ENCODE data around the gene KCTD13. TPM values are rescaled to one million over a fixed set of nuclear protein-coding genes. Genes with fewer than 3 reads are reported as not detected.

Gene KCTD13
- total RNA-seq, 1 donor from 2014 or later: 18.3 TPM

- DNase-seq (ENCODE audit: low spot score in 2 of 2) (no peak), FAIRE-seq (no peak)
Observed at GRCh38 chr16:29858149-29858849, 67.7 kb downstream of the KCTD13 start.

- DNase-seq (ENCODE audit: low spot score in 2 of 2): no peak
- no peak for FAIRE-seq
Observed at GRCh38 chr16:29857133-29857760, 68.8 kb downstream of the KCTD13 start.

Other genes starting within 250 kb of the KCTD13 start
- gene QPRT, start 247.0 kb downstream of the KCTD13 start, total RNA-seq: 2.9 TPM
- 0.41 TPM for gene C16orf54, start 180.2 kb downstream of the KCTD13 start, total RNA-seq
- gene ZG16, start 148.0 kb downstream of the KCTD13 start, total RNA-seq: not detected
- 37.1 TPM for gene KIF22, start 135.5 kb downstream of the KCTD13 start, total RNA-seq
- gene MAZ, start 119.7 kb downstream of the KCTD13 start, total RNA-seq: 373 TPM
- gene PRRT2, start 114.0 kb downstream of the KCTD13 start, total RNA-seq: 15.9 TPM
- 11.8 TPM for gene PAGR1, start 110.1 kb downstream of the KCTD13 start, total RNA-seq
- 4.5 TPM for gene MVP, start 105.8 kb downstream of the KCTD13 start, total RNA-seq
- gene CDIPT, start 63.0 kb downstream of the KCTD13 start, total RNA-seq: 53.4 TPM
- gene SEZ6L2, start 26.7 kb downstream of the KCTD13 start, total RNA-seq: 43.2 TPM
- gene ASPHD1, start 25.7 kb downstream of the KCTD13 start, total RNA-seq: 9.4 TPM
- gene TMEM219, start 35.9 kb upstream of the KCTD13 start, total RNA-seq: 26.9 TPM
- 58.3 TPM for gene TAOK2, start 47.6 kb upstream of the KCTD13 start, total RNA-seq
- gene HIRIP3, start 69.4 kb upstream of the KCTD13 start, total RNA-seq: 12.6 TPM
- gene INO80E, start 70.0 kb upstream of the KCTD13 start, total RNA-seq: 22.0 TPM
- gene DOC2A, start 84.8 kb upstream of the KCTD13 start, total RNA-seq: 11.8 TPM
- not detected for gene C16orf92, start 97.0 kb upstream of the KCTD13 start, total RNA-seq
- 10.2 TPM for gene TLCD3B, start 105.0 kb upstream of the KCTD13 start, total RNA-seq
- gene ALDOA, start 139.5 kb upstream of the KCTD13 start, total RNA-seq: 76.6 TPM
- gene PPP4C, start 149.8 kb upstream of the KCTD13 start, total RNA-seq: 90.5 TPM
- 0.41 TPM for gene TBX6, start 165.7 kb upstream of the KCTD13 start, total RNA-seq
- 18.8 TPM for gene YPEL3, start 170.0 kb upstream of the KCTD13 start, total RNA-seq
- 1.2 TPM for gene GDPD3, start 187.3 kb upstream of the KCTD13 start, total RNA-seq
- 17.5 TPM for gene MAPK3, start 197.0 kb upstream of the KCTD13 start, total RNA-seq